Activated CD8-positive, alpha-beta memory T cell treated with anti-CD3 and anti-CD28 coated beads, Interleukin-2, amount 50 U/mL, for 48 hours (primary cell): ENCODE results near the gene CD164L2.

Experiments used
- DNase-seq: peaks from one replicate; pipeline ENCODE4 v3.0.0-alpha.2; 2020

CD164L2 gene

DNA sequence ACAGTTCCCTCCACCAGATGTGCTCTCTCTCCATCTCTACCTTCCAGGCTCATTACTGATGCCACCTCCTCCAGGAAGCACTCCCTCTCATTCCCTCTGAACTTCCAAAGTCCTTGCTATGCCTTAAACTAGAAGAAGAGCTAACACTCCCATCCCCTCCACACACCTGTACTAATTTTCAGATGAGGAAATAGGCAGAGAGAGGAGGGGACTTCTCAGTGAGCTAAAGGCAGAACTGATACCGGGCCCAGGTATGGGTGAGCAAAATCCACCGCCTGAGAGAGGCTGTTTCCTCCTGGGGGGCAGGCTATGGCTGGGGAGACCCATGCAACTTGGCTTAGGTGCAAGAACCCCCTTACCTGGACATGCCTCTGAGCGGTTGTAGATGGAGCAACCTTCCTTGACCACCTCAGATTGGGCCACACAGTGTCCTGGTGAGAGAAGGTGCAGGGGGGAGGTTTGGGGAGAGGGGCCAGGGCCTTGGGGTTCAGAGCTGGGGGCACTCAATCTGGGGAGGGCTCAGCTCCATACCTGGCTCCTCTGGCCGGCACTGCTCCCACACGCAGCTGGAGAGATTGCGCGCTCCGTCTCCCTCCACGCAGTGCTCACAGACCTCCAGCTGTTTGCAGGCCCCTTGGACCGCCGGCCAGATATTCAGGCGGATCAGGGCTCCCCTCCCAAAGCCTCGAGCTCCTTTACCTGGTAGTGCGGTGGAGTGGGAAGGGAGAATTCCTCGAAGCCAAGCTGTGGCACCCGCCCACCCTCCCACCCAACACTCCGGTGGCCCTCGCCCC, 967 bp downstream of the CD164L2 start:
- DNase-seq: no peak

DNA sequence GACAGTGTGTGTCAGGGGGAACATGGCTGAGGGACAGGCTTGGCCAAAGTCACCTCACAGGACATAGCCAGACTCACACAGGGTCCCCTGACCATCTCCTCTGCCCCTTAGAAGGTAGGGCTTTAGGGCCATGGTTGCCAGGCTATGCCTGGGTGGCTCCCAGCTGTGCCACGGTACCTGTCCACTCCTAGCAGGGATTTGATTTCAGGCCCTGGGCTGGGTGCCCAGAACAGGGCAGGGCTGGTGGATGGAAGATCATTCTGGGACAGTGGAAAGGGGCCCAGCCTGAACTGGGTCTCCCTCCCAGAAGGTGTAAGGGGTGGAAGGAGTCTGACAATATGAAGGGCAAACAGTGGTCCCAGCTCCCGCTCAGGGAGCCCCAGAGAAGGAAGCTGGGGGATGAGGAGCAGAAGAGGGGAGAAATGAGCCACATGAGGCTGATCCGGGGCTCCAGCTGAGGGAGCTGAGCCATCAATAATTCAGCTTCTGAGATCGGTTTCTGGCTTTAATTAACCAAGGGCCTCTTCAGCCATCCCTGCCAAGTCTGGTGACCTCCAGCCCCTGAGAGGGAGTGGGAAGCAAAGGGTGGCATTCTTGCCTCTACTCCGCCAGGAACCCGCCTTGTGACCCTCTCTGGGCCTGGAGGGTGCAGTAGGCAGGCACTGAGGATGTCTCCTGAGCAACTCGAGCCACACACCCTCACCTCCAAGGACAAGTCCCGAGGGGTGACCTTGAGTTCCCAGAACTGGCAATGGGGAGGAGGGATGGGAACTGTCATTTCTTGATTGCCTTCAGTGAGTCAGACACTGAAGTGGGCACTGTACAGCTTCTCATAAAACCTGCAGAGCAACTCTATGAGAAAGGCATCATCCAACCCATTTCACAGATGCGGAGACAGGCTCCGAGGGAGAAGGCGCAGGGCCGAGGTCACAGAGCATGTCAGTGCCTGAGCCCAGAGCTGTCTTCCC, 2.1 kb downstream of the CD164L2 start:
- DNase-seq: no peak

DNA sequence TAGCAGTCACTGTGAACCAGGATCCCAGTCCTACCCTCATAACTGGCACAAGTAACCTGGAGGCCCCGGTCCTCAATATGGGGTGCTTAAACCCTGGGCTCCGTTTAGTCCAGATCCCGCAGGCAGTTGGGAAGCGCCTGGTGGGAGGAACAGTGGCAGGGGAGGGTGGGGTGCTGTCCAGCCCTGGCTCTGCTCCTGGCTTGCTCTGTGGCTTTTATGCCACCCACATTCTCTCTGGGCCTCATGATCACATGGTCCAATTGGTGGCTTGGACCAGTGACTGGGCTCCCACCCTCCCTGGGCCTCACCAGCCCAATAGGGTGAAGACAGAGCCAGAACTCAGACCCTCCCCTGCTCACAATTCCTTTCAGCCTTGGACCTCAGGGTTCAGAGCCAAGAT, 2.9 kb downstream of the CD164L2 start:
- DNase-seq: no peak

DNA sequence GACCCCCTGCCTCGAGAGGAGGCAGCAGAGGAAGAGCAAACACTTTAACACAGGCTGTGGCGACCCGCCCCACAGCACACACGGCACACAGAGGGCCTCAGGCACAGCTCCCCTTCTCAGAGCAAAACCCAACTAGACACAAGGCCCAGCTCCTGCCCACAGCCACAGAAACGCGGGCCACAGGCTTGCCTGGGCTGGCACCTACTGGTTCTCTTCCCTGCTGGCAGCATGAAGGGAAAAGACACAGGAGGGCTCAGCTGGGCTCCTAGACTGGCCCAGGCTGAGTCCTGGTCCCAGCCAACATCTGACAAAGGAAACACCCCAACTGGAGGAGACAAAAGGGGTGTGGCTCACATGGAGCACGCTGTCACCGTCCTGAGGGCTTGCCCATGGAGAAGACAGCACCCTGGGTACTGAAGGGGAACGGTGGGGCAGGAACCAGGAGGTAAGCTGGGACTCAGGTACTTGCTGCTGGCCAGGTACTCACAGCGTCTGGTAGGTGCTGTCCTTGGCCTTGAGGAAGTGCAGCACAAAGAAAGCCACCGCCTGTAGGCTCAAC, 3.5 kb downstream of the CD164L2 start:
- no peak for DNase-seq

DNA sequence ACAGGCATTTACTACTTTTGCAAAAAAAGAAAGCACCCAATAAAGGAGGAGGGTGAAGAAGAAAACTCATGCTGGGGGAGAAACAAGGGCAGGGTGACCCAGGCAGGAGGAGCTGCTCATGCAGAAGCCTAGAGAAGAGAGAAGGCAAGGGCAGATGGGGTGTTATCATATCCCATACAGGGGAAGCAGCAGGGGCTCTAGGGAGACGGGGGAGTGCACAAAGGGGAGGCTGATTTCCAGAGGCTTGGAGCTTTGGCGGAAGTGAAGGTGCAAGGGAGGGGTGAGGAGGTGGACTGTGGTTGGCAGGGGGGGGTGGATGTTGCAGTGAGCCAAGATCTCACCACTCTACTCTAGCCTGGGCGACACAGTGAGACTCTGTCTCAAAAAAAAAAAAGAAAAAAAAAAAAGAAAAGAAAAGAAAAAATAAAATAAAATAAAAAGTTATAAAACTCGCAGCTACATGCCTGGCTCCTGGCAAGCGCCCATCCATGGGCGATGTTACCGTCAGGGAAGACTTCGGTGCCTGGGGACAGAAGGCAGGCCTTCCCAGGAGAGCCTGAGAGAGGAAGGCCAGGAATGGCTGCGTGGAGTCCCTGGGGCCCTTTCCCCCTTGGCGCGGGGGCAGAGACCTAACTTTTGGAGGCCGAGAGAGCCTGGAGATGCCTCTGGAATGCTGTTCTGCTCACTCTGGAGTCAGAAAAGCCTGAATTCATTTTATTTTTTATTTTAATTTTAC, 5.2 kb downstream of the CD164L2 start:
- DNase-seq: no peak

DNA sequence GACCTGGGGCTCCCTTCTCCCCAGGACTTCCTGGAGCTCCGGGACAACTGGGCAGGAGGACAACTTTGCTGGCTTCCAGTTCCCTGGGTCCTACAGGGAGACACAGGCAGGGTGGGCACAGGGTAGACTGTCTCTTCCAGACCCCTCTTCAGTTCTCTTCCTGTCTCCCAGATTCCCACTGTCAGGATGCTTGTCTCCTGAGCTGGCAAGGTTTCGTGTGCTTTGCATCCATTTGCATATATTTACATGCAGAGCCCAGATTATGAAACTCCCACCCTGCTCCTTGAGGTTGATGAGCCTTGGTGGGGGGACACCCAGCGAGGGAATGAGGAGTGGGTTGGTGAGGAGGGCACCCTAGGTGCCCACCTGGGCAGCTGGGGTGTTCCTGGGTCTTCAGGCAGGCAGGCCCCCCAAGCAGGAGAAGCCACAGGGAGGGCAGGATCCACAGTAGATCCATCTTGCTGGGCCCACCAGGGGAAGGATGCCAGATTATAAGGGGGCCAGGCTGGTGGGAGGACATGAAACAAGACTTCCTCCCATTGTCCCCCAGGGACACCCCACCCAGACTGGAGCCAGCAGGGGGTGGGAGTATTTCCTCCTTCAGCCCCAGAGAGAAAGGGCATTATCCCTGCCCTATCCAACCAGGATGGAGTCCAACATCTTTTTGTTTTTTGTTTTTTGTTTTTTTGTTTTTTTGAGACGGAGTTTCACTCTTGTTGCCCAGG, 8.6 kb downstream of the CD164L2 start, which contains the start of gene FCN3:
Gene FCN3 (minus strand): TSS at position 463 of the 725 bp plus-strand sequence. CDS start 6 bp downstream, at position 457.
- no peak for DNase-seq

DNA sequence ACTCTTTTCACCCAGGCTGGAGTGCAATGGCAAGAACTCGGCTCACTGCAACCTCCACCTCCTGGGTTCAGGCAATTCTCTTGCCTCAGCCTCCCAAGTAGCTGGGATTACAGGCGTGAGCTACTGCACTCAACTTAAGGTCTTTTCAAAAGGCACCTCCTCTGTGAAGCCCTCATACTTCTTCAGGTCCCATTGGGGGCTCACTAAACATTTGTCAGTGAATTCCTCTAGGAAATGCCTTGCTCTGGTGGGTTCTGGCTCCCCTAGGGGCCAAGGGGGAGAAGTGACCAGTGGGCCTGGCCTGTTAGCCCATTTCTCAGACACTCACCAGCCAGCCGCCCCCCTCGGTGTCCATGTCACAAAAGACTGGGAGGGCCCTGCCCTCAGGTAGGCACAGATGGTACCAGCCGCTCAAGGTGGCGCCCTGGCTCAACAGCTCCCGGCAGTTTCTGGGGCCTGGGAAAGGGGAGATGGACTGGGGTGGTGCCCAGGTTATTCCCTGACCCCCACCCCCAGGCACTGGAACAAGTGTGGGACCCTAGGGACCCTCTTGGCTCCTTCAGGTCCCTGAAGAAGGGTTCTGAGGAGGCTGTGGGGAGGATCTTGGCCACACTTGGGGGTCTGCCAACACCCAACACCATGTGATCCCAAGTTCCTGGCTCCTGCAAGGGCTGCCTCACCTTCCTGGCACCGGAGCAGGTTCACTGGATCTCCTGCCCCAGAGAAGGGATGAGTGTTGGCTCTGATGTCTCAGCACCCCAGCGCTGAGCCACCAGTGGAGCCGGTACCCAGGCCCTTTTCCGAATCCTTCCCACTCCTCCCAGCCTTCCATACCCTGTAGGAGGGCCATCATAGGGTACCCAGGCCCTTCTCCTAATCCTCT, 10.1 kb downstream of the CD164L2 start:
- DNase-seq: no peak

DNA sequence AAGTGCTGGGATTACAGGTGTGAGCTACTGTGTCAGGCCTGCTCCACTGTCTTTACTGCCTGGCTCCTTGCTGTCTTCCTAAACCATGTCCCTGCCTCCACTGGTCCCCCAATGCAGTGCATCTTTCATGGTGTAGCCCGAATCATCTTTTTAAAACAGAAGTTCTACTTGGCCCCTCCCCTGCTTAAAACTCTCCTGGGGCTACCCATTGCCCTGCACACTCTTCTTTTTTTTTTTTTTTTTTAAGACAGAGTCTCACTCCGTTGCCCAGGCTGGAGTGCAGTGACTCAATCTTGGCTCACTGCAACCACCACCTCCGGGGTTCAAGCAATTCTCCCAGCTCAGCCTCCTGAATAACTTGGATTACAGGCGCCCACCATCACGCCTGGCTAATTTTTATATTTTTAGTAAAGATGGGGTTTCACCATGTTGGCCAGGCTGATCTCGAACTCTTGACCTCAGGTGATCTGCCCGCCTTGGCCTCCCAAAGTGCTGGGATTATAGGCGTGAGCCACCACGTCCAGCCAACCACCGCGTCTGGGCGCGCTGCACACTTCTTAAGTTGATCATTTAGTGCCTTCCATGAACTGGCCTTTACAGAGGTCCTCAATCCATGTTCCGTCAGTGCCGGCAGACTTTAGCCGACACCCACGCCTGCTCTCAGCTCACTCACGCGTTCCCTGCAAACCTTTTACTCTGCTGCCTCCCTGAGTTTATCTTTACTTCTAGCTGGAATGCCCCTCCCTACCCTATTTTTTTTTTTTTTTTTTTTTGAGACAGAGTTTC, 10.9 kb downstream of the CD164L2 start:
- no peak for DNase-seq

DNA sequence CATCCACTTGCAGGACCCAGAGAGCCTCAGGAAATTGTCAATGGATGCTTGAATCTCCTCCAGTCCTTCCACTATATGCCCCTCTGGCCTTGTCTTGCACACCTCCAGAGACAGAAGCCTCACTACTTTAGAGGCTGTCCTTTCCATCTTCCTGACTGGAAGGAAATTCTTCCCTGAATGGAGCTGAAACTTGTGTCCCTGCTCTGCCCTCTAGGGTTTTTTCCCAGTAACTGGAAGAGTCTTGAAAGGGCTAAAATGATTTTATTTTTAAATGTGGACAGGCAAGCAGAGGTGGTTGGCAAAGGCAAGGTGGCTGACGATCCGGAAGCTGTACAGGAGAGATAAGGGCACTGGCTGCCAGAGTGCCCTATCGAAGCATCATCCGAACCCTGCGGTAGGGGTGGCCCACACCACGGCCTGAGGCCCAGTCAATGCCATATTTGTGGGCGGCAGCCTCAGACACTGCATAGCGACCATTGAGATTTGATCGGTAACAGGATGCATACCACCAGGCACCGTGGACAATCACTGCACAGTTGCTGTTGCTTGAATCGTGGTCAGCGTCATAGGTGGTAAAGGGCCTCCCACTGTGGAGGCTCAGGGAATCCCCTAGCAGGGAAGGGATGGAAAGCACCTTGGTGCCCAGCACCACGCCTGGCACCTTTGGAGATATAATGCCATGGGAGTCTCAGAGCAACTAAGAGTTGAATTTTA, 14.1 kb downstream of the CD164L2 start:
- DNase-seq: no peak

DNA sequence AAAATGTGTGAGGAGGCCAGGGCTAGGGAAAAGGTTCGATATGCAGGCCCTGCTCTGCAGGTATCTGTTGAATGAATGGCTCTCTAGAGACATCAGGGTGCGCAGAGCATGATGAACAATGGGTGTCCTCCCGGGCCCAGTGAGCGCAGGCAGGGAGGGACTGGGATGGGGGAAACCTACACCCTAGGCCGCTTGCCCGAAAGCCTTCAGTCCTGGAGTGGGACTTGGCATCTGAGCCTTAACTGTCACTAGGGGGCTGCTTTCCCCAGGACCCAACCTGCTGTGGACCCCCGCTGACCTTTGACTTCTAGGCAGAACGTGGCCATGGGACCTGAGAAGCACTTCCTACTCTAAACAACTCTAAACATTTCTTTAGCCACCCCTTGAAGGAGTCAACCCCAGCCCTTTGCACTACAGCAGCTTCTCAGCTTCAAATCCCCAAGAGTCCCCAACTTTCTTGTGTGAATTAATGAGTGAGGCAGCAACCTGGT, 15.9 kb downstream of the CD164L2 start:
- no peak for DNase-seq

DNA sequence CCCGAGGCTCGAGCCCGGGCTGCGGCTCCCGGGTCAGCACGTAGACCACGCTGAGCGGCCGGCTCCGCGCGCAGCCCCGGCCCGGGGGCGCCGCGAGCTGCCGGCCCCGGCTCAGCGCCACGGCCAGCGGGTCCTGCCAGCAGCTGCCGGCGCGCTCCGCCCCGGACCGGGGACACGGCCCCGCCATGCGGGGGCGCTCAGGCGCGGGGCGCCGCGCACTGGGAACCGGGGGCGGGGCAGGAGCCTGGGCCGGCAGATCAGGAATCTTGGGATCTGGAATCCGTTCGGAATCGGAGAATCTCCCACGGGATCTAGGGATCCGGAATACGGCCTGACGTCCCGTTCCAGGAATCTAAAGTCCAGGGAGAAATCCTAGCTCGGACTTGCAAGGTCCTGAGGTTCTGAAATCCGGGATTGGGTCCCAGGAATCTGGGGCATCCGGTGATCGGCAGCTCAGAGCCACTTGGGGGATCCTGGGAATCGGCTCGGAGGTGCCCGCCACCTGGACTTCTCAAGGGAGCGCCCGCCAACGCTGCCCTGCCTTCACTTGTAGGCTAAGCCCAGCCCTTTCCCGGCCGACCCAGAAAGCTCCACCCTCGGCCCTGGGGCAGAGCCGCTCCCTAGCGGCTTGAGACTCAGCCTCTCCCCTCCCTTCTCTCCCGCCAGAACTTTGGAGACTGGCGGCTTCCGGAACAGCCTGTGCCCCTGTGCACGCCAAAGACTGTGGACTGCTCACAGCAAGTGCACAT, 16.5 kb downstream of the CD164L2 start, which contains the start of gene MAP3K6:
Gene MAP3K6 (minus strand): TSS at position 551 of the 749 bp plus-strand sequence. CDS start 364 bp downstream, at position 187.
- DNase-seq: peak; percentile 77

DNA sequence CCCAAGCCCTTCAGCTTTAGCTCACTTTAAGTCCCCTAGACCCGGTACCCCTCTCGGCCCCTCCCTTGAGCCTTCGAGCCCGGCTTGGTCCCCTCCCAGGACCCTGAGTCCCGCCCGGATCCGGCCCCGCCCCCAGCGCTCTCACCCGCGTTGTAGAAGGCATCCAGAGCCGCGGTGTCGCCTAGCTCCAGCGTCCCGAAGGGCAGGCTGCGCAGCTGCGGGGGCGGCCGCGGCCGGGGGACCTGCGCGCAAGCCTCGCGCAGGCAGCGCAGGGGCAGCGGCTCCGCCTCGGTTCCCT, 17.1 kb downstream of the CD164L2 start:
- peak; percentile 92 for DNase-seq

DNA sequence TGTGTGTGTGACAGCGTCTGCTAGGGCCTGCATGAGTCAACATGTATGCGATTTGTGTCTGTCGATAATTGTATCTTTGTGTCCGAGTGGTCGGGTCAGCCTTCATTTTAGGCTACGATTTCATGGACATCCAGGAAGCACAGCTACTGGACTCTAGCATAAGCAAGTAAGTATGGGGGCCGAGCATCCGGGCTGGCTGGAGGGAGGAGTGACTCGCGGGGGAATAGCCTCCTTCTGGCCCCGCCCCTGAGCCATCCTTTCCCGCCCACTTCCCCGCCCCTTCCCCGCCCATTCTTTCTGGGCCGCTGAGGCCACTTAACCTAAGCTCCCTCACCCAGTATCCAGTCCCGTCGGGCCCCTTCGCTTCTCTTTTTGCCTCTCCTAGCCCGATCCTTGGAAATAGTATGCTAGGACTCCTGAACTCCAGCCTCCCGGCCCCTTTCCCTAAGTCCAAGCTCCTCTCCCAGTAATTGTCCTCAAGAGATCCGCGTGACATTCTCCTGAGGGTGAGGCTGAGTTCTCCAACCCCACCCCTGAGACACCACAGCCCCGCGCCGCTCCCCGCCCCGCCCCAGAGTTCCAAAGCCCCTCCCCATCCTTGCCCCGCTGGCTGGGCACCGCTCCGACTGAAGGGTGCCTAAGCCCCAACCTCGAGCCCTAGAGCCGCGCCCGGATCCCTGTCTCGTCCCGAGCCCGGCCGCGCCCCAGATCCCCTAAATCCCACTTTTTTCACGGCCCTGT, 17.6 kb downstream of the CD164L2 start:
- DNase-seq: peak; percentile 90

DNA sequence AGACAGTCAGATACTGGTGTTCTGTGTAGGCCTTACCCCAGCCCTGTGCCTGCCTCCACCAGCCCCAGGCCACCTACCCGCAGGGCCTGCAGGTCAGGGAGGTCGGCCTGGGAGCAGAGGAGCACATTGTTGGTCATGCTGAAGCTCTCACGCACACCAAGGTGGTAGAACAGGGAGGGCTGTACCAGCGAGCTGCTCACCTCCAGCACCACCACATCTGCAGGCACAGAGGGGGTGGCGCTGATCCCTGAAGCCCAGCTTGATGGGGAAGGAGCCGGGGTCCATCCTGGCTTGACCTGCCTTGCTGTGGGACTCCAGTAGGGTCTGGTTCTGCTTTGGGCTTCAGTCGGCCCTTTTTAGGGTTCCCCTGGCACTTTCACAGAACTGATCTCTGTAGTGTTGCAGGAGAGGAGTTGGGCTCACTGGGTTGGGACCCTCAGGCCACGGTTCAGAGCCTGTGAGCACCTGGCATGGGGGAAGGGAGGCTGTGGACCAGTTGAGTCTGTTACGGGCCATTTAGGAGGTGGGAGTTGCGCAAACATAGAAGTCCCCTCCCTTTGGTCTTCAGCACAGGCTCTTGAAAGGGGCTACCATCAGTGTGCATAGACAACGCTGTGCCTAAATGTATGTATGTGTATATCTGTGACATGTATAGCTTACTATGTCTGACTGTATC, 18.3 kb downstream of the CD164L2 start:
- no peak for DNase-seq

DNA sequence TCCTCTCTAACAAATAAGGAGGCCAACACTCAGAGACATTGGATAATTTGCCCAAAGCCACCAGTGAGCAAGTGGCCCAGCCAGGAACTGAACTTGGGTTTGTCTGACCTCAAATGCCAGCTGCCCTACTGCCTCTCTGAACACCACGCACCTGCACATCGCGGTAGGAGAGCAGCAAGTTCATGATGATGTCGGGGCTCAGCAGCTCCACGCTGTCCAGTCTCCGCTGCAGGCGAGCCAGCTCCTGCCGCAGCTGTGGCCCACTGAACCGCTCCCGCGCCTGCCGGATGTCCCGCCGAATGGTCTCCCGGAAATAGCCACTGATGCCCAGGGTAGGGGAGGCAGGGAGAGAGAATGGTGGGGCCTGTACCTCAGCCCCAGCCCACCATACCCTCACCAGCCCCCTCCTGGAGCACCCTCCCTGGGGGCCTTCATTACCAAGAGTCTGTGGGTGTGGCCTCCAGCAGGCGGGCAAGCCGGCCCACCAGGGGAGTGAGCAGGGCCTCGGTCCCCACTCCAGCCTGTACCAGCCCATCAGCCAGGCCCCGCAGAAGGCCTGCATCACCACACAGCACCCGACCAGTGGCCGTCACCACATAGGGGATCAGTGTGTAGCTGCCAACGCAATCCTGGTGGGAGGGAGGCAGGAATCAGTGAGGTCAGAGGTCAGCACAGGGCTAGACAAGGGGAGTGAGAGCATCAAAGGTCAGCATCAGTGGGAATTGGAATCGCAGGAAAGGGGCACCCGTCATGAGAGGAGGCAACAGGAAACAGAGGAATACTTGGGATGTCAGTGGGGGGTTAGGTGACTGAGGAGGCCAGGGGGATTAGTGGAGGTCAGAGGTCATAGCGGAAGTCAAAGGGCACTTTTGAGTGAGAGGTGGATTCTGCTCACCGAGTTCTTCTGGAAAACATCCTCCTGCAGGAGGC, 19.1 kb downstream of the CD164L2 start:
- DNase-seq: no peak

DNA sequence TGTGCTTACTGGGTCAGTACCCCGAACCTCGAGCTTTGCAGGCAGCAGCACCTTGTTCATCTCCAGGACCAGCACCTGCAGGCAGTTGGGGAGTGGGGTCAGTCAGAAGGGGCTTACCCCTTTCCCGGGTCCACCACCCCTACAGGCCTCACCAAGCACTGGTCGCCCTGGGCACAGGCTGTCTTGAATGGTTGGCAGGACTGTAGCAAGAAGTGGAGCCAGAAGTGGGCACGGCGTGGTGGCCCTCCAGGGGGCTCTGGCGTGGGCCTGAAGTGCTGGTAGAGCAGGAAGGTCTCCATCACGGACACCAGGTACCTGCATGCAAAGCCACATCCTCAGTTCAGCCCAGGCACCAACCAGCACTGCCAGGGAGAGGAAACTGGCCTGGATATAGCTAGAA, 21.6 kb downstream of the CD164L2 start:
- no peak for DNase-seq
